Ishikawa (cell line): ENCODE results near the gene RARB.

Experiments used
- CEBPB ChIP-seq: IDR thresholded peaks from 2 replicates; pipeline ENCODE4 v1.6.1; 2012
- CREB1 ChIP-seq: IDR thresholded peaks from 2 replicates; pipeline ENCODE4 v1.6.1; 2012; ENCODE audit warnings: low read depth
- EGR1 ChIP-seq: IDR thresholded peaks from 2 replicates; pipeline ENCODE4 v1.6.1; 2012
- EP300 ChIP-seq: IDR thresholded peaks from 2 replicates; pipeline ENCODE4 v1.6.1; 2012; ENCODE audit warnings: borderline replicate concordance
- NFIC ChIP-seq: IDR thresholded peaks from 2 replicates; pipeline ENCODE4 v1.6.1; 2012
- RAD21 ChIP-seq: IDR thresholded peaks from 2 replicates; pipeline ENCODE4 v1.6.1; 2012; ENCODE audit warnings: low read depth
- TAF1 ChIP-seq: IDR thresholded peaks from 2 replicates; pipeline ENCODE4 v1.6.1; 2012; ENCODE audit warnings: low read depth, mild to moderate bottlenecking
- TCF12 ChIP-seq: IDR thresholded peaks from 2 replicates; pipeline ENCODE4 v1.6.1; 2012; ENCODE audit warnings: low read depth
- TEAD4 ChIP-seq: IDR thresholded peaks from 2 replicates; pipeline ENCODE4 v1.6.1; 2012
- ZBTB7A ChIP-seq: IDR thresholded peaks from 2 replicates; pipeline ENCODE4 v1.6.1; 2012; ENCODE audit warnings: low read depth
- TF ChIP-seq, protein P1 (sequence below): IDR thresholded peaks from 2 replicates; pipeline ENCODE4 v1.6.1; 2012
- TF ChIP-seq, protein P2 (sequence below): IDR thresholded peaks from 2 replicates; pipeline ENCODE4 v1.6.1; 2012; ENCODE audit warnings: low read depth, mild to moderate bottlenecking

DNA sequence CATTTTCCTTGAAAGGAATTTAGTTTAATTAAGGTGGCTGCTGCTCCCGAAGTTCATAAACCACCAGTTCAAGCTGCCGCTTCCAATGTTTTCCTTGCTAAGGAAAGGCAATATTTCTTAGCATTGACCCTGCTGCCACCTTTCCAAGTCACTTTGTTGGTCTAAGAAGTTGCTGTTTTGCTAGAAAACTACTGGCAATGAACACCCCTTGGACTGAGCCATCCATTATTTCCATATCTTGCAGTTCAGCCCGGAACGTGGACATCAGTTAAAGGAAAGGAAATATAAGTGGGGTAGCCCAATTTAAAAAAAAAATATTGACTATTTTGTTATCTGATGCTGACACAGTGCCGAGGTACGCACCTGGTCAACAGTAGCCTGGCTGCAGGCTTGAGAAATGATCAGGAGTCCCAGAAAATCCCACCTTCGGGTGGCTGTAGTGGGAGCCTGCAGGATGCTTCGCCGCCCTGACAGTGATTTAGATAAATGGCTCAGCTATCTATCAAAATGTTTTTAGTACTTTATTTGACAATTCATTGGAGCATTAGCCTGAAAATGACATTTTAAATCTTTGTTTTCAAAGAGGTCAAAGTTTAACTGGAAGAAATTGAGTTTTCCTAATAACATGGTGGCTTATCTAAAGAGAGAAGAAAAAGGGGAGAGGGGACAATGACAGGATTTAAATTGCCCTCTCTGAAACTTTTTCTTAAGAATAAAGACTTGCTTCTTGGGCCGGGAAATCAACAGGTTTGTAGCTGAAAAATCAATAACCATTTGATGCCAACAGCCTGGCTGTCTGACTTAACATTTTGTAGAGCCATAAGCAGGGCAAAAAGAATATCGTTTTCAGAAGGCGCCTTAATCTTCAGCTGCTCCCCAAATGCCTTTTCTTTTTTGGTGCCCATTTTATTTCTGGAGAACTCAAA lies 1.6 kb downstream of the RARB start:
- TF ChIP-seq TAF1 = no peak
- TF ChIP-seq ZBTB7A = no peak
- no peak for TF ChIP-seq CREB1
- TF ChIP-seq TEAD4 = no peak
- TF ChIP-seq TCF12 = no peak
- TF ChIP-seq CEBPB = no peak
- TF ChIP-seq, protein P1, sequence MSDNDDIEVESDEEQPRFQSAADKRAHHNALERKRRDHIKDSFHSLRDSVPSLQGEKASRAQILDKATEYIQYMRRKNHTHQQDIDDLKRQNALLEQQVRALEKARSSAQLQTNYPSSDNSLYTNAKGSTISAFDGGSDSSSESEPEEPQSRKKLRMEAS = no peak
- TF ChIP-seq NFIC = no peak
- TF ChIP-seq, protein P2, sequence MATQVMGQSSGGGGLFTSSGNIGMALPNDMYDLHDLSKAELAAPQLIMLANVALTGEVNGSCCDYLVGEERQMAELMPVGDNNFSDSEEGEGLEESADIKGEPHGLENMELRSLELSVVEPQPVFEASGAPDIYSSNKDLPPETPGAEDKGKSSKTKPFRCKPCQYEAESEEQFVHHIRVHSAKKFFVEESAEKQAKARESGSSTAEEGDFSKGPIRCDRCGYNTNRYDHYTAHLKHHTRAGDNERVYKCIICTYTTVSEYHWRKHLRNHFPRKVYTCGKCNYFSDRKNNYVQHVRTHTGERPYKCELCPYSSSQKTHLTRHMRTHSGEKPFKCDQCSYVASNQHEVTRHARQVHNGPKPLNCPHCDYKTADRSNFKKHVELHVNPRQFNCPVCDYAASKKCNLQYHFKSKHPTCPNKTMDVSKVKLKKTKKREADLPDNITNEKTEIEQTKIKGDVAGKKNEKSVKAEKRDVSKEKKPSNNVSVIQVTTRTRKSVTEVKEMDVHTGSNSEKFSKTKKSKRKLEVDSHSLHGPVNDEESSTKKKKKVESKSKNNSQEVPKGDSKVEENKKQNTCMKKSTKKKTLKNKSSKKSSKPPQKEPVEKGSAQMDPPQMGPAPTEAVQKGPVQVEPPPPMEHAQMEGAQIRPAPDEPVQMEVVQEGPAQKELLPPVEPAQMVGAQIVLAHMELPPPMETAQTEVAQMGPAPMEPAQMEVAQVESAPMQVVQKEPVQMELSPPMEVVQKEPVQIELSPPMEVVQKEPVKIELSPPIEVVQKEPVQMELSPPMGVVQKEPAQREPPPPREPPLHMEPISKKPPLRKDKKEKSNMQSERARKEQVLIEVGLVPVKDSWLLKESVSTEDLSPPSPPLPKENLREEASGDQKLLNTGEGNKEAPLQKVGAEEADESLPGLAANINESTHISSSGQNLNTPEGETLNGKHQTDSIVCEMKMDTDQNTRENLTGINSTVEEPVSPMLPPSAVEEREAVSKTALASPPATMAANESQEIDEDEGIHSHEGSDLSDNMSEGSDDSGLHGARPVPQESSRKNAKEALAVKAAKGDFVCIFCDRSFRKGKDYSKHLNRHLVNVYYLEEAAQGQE = no peak
- TF ChIP-seq EGR1 = no peak
- no peak for TF ChIP-seq RAD21
- TF ChIP-seq EP300 = no peak
